Endothelial cell of umbilical vein (primary cell): Measurements from ENCODE around the gene ST6GALNAC3. TPM values are rescaled to one million over a fixed set of nuclear protein-coding genes. Genes with fewer than 3 reads are reported as not detected.

ENCODE experiments used
- BruUV-seq: library from RNA; stranded (reverse); fragments of 400-500 nt; replicated peaks from 2 replicates; lab custom pipeline; 2021; lab: Mats Ljungman, UMichigan
- CTCF ChIA-PET: fragments of 300-600, 350-600 bp; sonication (Branson Sonifier 250); formaldehyde crosslinking; loops from one replicate; lab custom pipeline; 2021; ENCODE audit warnings: antibody characterized with exemption, inconsistent platforms; lab: Charles Lee
- POLR2A ChIA-PET: fragments of 300-600, 350-600 bp; sonication (Branson Sonifier 250); formaldehyde crosslinking; loops from one replicate; lab custom pipeline; 2021; ENCODE audit warnings: antibody characterized with exemption, inconsistent platforms; lab: Charles Lee
- DNase-seq: peaks from one replicate; pipeline ENCODE4 v3.0.0-alpha.2; 2011; ENCODE audit warnings: low read depth, low spot score
- FAIRE-seq: peaks from 2 replicates; lab custom pipeline; 2011; peaks lifted over from hg19 to GRCh38; lab: Jason Lieb, UNC
- H2AFZ ChIP-seq: 2 replicates; pipeline ENCODE4 v1.6.0; 2012; ENCODE audit warnings: low read depth, low read length, control low read depth, inconsistent platforms
- H3K27ac ChIP-seq: 2 replicates; pipeline ENCODE4 v1.5.1; 2011; ENCODE audit warnings: low read depth, mild to moderate bottlenecking, control low read depth, low read length, moderate library complexity; ENCODE audit not compliant: insufficient read depth
- H3K27me3 ChIP-seq, 2 experiments: 2 replicates each; pipeline versions ENCODE4 v1.6.0 to v1.6.1; 2011; ENCODE audit warnings: low read length in 2 of 2, mixed read lengths in 1 of 2; ENCODE audit not compliant: control insufficient read depth in 2 of 2, insufficient read depth in 2 of 2
- H3K36me3 ChIP-seq, 2 experiments: 2 replicates in 1 of 2; 3 replicates in 1 of 2; pipeline ENCODE4 v1.5.1; 2011; ENCODE audit warnings: low read length in 2 of 2, mild to moderate bottlenecking in 1 of 2, moderate library complexity in 1 of 2; ENCODE audit not compliant: control insufficient read depth in 2 of 2, insufficient read depth in 2 of 2; ENCODE audit errors: extremely low read depth in 1 of 2
- H3K4me1 ChIP-seq: 3 replicates; pipeline ENCODE4 v1.5.1; 2011; ENCODE audit warnings: mild to moderate bottlenecking, low read length; ENCODE audit not compliant: control insufficient read depth, insufficient read depth; ENCODE audit errors: extremely low read depth
- H3K4me2 ChIP-seq: 2 replicates; pipeline ENCODE4 v1.6.1; 2011; ENCODE audit warnings: low read length, control low read depth, mixed read lengths; ENCODE audit not compliant: insufficient read depth
- H3K4me3 ChIP-seq, 3 experiments: fragments of 200-600 bp in 1 of 3; sonication (generic), shearing (Covaris generic) in 1 of 3; replicated peaks in 1 of 3; 2 replicates each; pipeline ENCODE4 v1.5.1; 2011 to 2016; ENCODE audit warnings: control low read depth in 3 of 3, low read length in 3 of 3, mild to moderate bottlenecking in 2 of 3, inconsistent platforms in 1 of 3, low read depth in 1 of 3, moderate library complexity in 1 of 3; ENCODE audit not compliant: insufficient read depth in 1 of 3
- H3K79me2 ChIP-seq: 2 replicates; pipeline ENCODE4 v1.6.0; 2012; ENCODE audit warnings: low read length, inconsistent platforms; ENCODE audit not compliant: control insufficient read depth, insufficient read depth
- H3K9ac ChIP-seq: replicated peaks from 2 replicates; pipeline ENCODE3; 2011; ENCODE audit warnings: low read length, control low read depth; ENCODE audit not compliant: insufficient read depth; ENCODE audit errors: extremely low read depth
- H3K9me1 ChIP-seq: replicated peaks from 3 replicates; pipeline ENCODE4 v1.6.0; 2011; ENCODE audit warnings: mild to moderate bottlenecking, low read length; ENCODE audit not compliant: control insufficient read depth, insufficient read depth; ENCODE audit errors: extremely low read depth
- H3K9me3 ChIP-seq: replicated peaks from 2 replicates; pipeline ENCODE4 v1.5.1; 2012; ENCODE audit warnings: low read length, inconsistent platforms; ENCODE audit not compliant: control insufficient read depth, insufficient read depth
- H4K20me1 ChIP-seq: replicated peaks from 2 replicates; pipeline ENCODE3; 2011; ENCODE audit warnings: mild to moderate bottlenecking, low read length; ENCODE audit not compliant: control insufficient read depth, insufficient read depth; ENCODE audit errors: extremely low read depth
- EZH2 ChIP-seq: IDR thresholded peaks from 2 replicates; pipeline ENCODE4 v1.6.1; 2012; ENCODE audit warnings: borderline replicate concordance, low read depth, mild to moderate bottlenecking, moderate library complexity, low read length, inconsistent platforms; ENCODE audit not compliant: severe bottlenecking
- FOS ChIP-seq: IDR thresholded peaks from 2 replicates; pipeline ENCODE4 v1.6.1; 2011; ENCODE audit warnings: mild to moderate bottlenecking, low read length, moderate library complexity, borderline replicate concordance; ENCODE audit not compliant: insufficient read depth
- GATA2 ChIP-seq: IDR thresholded peaks from 2 replicates; pipeline ENCODE4 v1.7.0; 2011; ENCODE audit warnings: low read depth, mild to moderate bottlenecking, moderate library complexity, mixed read lengths, low read length; ENCODE audit not compliant: insufficient read length, insufficient read depth
- JUN ChIP-seq: IDR thresholded peaks from 2 replicates; pipeline ENCODE4 v1.6.1; 2011; ENCODE audit warnings: borderline replicate concordance, low read depth; ENCODE audit not compliant: insufficient read length, insufficient read depth
- MAX ChIP-seq: IDR thresholded peaks from 2 replicates; pipeline ENCODE4 v1.6.1; 2011; ENCODE audit not compliant: insufficient read depth, insufficient read length
- MYC ChIP-seq: IDR thresholded peaks from one replicate; pipeline ENCODE4 v1.6.1; 2011; ENCODE audit warnings: mild to moderate bottlenecking, low read depth, low read length
- POLR2A ChIP-seq: IDR thresholded peaks from 2 replicates; pipeline ENCODE4 v1.6.1; 2012; ENCODE audit warnings: low read depth, mild to moderate bottlenecking, control low read depth, low read length
- POLR2AphosphoS5 ChIP-seq: IDR thresholded peaks from 2 replicates; pipeline ENCODE4 v1.6.1; 2012; ENCODE audit warnings: low read depth, mild to moderate bottlenecking, control low read depth, low read length, moderate library complexity; ENCODE audit not compliant: insufficient read depth
- dilution Hi-C: fragments of 300-500 bp; cut with MboI; formaldehyde crosslinking; loops from one replicate; pipeline ENCODE4 v1.15.0; 2019; ENCODE audit warnings: low sequenced_read_pairs; ENCODE audit not compliant: extremely low pct_ligation_motif_present
- intact Hi-C: fragments of 100-400 bp; cut with micrococcal nuclease; formaldehyde crosslinking; loops from one replicate; pipeline ENCODE4 v1.10.0; 2022
- polyA plus RNA-seq, 4 experiments: library from polyadenylated mRNA; depleted of rRNA in 3 of 4; stranded (reverse) in 3 of 4; unstranded in 1 of 4; fragments of >200 nt; gene quantifications; 2 replicates each; pipeline versions ENCODE4 v1.2.1 to v1.2.3, GENCODE V29; 2011 to 2012; ENCODE audit warnings: missing spikeins in 1 of 4
- total RNA-seq: library from RNA; stranded (reverse); gene quantifications from 2 replicates; pipeline ENCODE4 v1.2.3, GENCODE V29; 2021
- TF ChIP-seq, protein P1 (sequence below), 2 donors: IDR thresholded peaks; 1 replicate in 1 of 2; 2 replicates in 1 of 2; pipeline ENCODE4 v1.5.1; 2011; ENCODE audit warnings: low read length in 2 of 2, mild to moderate bottlenecking in 2 of 2, moderate library complexity in 2 of 2, control low read depth in 1 of 2, inconsistent platforms in 1 of 2, low read depth in 1 of 2; ENCODE audit not compliant: insufficient read depth in 1 of 2; ENCODE audit errors: extremely low read depth in 1 of 2

Gene ST6GALNAC3
- total and polyA plus RNA-seq, 2 donors (not counting 3 experiments of a cell fraction or from before 2014, with no cell fraction given): 7.6 to 48.3 TPM

- Histone ChIP-seq H4K20me1 (no peaks in the 10 kb centered on the region), H3K4me2 (no peak overlapping the region), H3K4me1 (no peaks in the 10 kb centered on the region), H3K79me2 (no peaks in the 10 kb centered on the region), H3K9ac (no peak overlapping the region), H3K36me3 (no peaks in the 10 kb centered on the region), H3K4me3 (no peak overlapping the region), H3K27ac (no peak overlapping the region), H3K9me3 (no peaks in the 10 kb centered on the region), H3K27me3 (no peaks in the 10 kb centered on the region), H2AFZ (no peak overlapping the region), H3K9me1 (no peaks in the 10 kb centered on the region)
- BruUV-seq: no TSS peak
- dilution Hi-C loops (no loop called here), intact Hi-C loops (loop anchor here (2.0 kb wide), 1 partner anchor 14 kb away; no protein-coding TSS in a partner anchor)
- DNase-seq (no peak), FAIRE-seq (no peak)
- POLR2A ChIA-PET: no interaction called here
- CTCF ChIA-PET: no interaction called here
- TF ChIP-seq, protein P1, sequence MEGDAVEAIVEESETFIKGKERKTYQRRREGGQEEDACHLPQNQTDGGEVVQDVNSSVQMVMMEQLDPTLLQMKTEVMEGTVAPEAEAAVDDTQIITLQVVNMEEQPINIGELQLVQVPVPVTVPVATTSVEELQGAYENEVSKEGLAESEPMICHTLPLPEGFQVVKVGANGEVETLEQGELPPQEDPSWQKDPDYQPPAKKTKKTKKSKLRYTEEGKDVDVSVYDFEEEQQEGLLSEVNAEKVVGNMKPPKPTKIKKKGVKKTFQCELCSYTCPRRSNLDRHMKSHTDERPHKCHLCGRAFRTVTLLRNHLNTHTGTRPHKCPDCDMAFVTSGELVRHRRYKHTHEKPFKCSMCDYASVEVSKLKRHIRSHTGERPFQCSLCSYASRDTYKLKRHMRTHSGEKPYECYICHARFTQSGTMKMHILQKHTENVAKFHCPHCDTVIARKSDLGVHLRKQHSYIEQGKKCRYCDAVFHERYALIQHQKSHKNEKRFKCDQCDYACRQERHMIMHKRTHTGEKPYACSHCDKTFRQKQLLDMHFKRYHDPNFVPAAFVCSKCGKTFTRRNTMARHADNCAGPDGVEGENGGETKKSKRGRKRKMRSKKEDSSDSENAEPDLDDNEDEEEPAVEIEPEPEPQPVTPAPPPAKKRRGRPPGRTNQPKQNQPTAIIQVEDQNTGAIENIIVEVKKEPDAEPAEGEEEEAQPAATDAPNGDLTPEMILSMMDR (IDR thresholded peaks at IDR 0.05; ENCODE audit: extremely low read depth in 1 of 2, insufficient read depth in 1 of 2, low read depth in 1 of 2, low read length in 2 of 2): no peak
- TF ChIP-seq JUN (no peak), POLR2A (no peak), MYC (no peak), FOS (no peak), MAX (no peak), GATA2 (no peak), POLR2AphosphoS5 (no peak), EZH2 (no peak)
Measured at GRCh38 chr1:76510672-76511557, 436.4 kb downstream of the ST6GALNAC3 start.
